ENCODE data around the gene ATRIP.

The ATRIP gene

GRCh38 chr3:48423883-48424695, 22.4 kb upstream of the ATRIP start:
- Histone ChIP-seq H3K9me2 (replicated peaks; ENCODE audit: control insufficient read depth, low read length) (no peaks in the 10 kb centered on the region), H3K36me3 (ENCODE audit: control insufficient read depth, low read length) (no peaks in the 10 kb centered on the region), H3K27ac (ENCODE audit: low read depth, low read length) (no peak overlapping the region), H3K9me3 (ENCODE audit: control insufficient read depth, insufficient read depth, low read length) (no peaks in the 10 kb centered on the region), H4K20me1 (ENCODE audit: control insufficient read depth, insufficient read depth, low read depth, low read length) (no peaks in the 10 kb centered on the region), H3K79me2 (ENCODE audit: control insufficient read depth, low read length) (no peaks in the 10 kb centered on the region), H3K4me3 (ENCODE audit: low read length) (no peak overlapping the region), H3F3A (ENCODE audit: control insufficient read depth, insufficient read depth) (no peaks in the 10 kb centered on the region), H3K4me2 (ENCODE audit: low read length) (no peak overlapping the region), H3K4me1 (ENCODE audit: control insufficient read depth, low read length) (no peaks in the 10 kb centered on the region), H3K27me3 (ENCODE audit: control insufficient read depth, low read length) (peaks cover 16% of the 10 kb centered on the region)
- no peak for TF ChIP-seq EZH2phosphoT487 (IDR thresholded peaks at IDR 0.05; ENCODE audit: borderline replicate concordance, low read length)
- no peak for TF ChIP-seq CTCF (IDR thresholded peaks at IDR 0.05; ENCODE audit: low read depth, low read length, poor library complexity, severe bottlenecking)

DNA sequence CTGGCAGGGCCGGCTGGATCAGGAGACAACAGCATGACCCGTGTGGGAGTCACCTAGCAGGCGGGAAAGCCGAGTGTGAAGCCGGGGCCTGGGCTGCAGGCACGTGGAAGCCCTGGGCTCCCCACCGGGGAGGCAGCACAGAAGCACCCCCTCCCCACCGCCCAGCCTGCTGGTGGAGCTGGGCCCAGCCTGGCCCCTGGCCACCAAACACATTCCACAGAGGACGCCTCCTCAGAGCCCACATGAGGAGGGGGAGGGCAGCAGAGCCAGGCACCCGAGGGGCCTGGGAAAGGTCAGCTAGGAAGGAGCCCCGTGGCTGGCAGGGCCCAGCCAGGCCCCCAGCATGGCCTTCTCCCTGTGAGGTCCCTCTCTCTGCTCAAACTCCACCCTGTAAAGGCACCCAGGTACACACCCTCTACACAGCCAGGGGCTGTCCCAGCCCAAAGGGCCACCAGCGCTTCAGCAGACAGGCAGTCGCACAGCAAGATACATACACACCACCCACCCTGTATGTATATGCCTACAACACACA, 21.2 kb upstream of the ATRIP start:
- no peaks in the 10 kb centered on the region for H3K36me3 ChIP-seq (ENCODE audit: control insufficient read depth, low read length)
- no peaks in the 10 kb centered on the region for H3K9me3 ChIP-seq (ENCODE audit: control insufficient read depth, insufficient read depth, low read length)

DNA sequence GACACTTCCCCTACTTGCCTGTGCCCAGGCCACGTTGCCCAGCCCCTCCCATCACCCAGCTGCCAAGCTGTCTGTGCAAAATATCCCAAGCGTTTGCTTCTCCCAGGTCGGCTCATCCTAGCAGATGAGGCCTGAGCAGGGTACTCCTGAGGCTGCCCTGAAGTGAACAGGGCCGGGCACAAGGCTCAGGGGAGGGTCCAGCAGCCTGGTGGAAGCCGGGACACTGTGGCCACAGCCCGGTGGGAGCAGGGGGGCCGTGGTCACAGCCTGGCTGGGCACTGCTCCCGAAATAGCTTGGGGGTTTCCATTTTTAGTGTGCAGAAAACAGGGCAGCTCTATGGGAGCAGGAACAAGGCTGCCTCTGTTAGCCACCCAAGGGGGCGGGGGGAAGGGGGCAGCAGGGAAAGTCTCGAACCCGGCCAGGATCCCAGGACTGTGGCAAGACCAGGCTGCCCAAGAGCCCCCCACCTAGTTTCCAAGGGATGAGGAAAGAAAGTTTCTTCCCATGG, 20.1 kb upstream of the ATRIP start:
- no peaks in the 10 kb centered on the region for H3K79me2 ChIP-seq (ENCODE audit: control insufficient read depth, low read length)
- H3K9me3 ChIP-seq (ENCODE audit: control insufficient read depth, insufficient read depth, low read length) = no peaks in the 10 kb centered on the region
- no peaks in the 10 kb centered on the region for H3F3A ChIP-seq (ENCODE audit: control insufficient read depth, insufficient read depth)
- H4K20me1 ChIP-seq (ENCODE audit: control insufficient read depth, insufficient read depth, low read depth, low read length) = no peaks in the 10 kb centered on the region
- peaks cover 4% of the 10 kb centered on the region; the same call in 1 of the 2 replicates for H3K36me3 ChIP-seq (ENCODE audit: control insufficient read depth, low read length)
- H3K4me2 ChIP-seq (ENCODE audit: low read length) = no peak overlapping the region
- H3K9me2 ChIP-seq (replicated peaks; ENCODE audit: control insufficient read depth, low read length) = no peaks in the 10 kb centered on the region
- no peak for TF ChIP-seq EZH2phosphoT487 (IDR thresholded peaks at IDR 0.05; ENCODE audit: borderline replicate concordance, low read length)
- TF ChIP-seq CTCF (IDR thresholded peaks at IDR 0.05; ENCODE audit: low read depth, low read length, poor library complexity, severe bottlenecking) = no peak
- H3K4me3 ChIP-seq (ENCODE audit: low read length) = no peak overlapping the region
- no peak overlapping the region for H3K27ac ChIP-seq (ENCODE audit: low read depth, low read length)
- peaks cover 9% of the 10 kb centered on the region for H3K4me1 ChIP-seq (ENCODE audit: control insufficient read depth, low read length)
- H3K27me3 ChIP-seq (ENCODE audit: control insufficient read depth, low read length) = peaks cover 16% of the 10 kb centered on the region

More for the DNA sequence above, 21.2 kb upstream of the ATRIP start:
- Histone ChIP-seq H3K4me1 (ENCODE audit: control insufficient read depth, low read length) (peaks cover 7% of the 10 kb centered on the region), H3F3A (ENCODE audit: control insufficient read depth, insufficient read depth) (no peaks in the 10 kb centered on the region), H3K4me3 (ENCODE audit: low read length) (no peak overlapping the region), H3K27me3 (ENCODE audit: control insufficient read depth, low read length) (peaks cover 16% of the 10 kb centered on the region), H3K27ac (ENCODE audit: low read depth, low read length) (no peak overlapping the region), H3K4me2 (ENCODE audit: low read length) (no peak overlapping the region), H4K20me1 (ENCODE audit: control insufficient read depth, insufficient read depth, low read depth, low read length) (no peaks in the 10 kb centered on the region), H3K79me2 (ENCODE audit: control insufficient read depth, low read length) (no peaks in the 10 kb centered on the region), H3K9me2 (replicated peaks; ENCODE audit: control insufficient read depth, low read length) (no peaks in the 10 kb centered on the region)
- TF ChIP-seq EZH2phosphoT487 (IDR thresholded peaks at IDR 0.05; ENCODE audit: borderline replicate concordance, low read length) = no peak
- no peak for TF ChIP-seq CTCF (IDR thresholded peaks at IDR 0.05; ENCODE audit: low read depth, low read length, poor library complexity, severe bottlenecking)
